NCI-H526 treated with DMSO at 0.1 percent for 48 hours (cell line): ENCODE measurements around the gene KLHDC7B.
A peak's percentile ranks its signal among the peaks of the same experiment; 100 is the strongest.

Source experiments
- DNase-seq: peaks from one replicate; lab custom pipeline; 2025; lab: John Stamatoyannopoulos, UW

Gene KLHDC7B

GRCh38 chr22:50548040-50548920 lies 2.6 kb downstream of the KLHDC7B start:
- no peak for DNase-seq

- no peak for DNase-seq
Observed at GRCh38 chr22:50548921-50549790, 3.5 kb downstream of the KLHDC7B start.

GRCh38 chr22:50550395-50550794 lies 4.7 kb downstream of the KLHDC7B start:
- DNase-seq: no peak

- no peak for DNase-seq
Observed at GRCh38 chr22:50551160-50551752, 5.6 kb downstream of the KLHDC7B start.

- no peak for DNase-seq
Observed at GRCh38 chr22:50553310-50553709, 7.6 kb downstream of the KLHDC7B start.

- no peak for DNase-seq
Observed at GRCh38 chr22:50556703-50557102, 11.0 kb downstream of the KLHDC7B start.

- no peak for DNase-seq
Observed at GRCh38 chr22:50560034-50560433, 14.3 kb downstream of the KLHDC7B start.

- no peak for DNase-seq
Observed at GRCh38 chr22:50561401-50562358, 16.0 kb downstream of the KLHDC7B start.

- DNase-seq: peak; percentile 89
Observed at GRCh38 chr22:50562523-50563412, 17.1 kb downstream of the KLHDC7B start, which contains the start of gene SYCE3. SYCE3 (minus strand) TSS chr22:50562919; CDS start chr22:50556405, 6,514 bp downstream.

GRCh38 chr22:50563413-50564160 lies 17.9 kb downstream of the KLHDC7B start:
- no peak for DNase-seq

- DNase-seq: no peak
Observed at GRCh38 chr22:50564289-50564688, 18.6 kb downstream of the KLHDC7B start.

GRCh38 chr22:50567721-50568252 lies 22.1 kb downstream of the KLHDC7B start:
- no peak for DNase-seq

GRCh38 chr22:50568626-50569025 lies 22.9 kb downstream of the KLHDC7B start:
- DNase-seq: no peak

GRCh38 chr22:50569041-50569459 lies 23.4 kb downstream of the KLHDC7B start:
- no peak for DNase-seq

GRCh38 chr22:50569896-50570535 lies 24.3 kb downstream of the KLHDC7B start:
- DNase-seq: no peak

- no peak for DNase-seq
Observed at GRCh38 chr22:50570861-50571260, 25.2 kb downstream of the KLHDC7B start.

GRCh38 chr22:50571264-50572175 lies 25.8 kb downstream of the KLHDC7B start:
- DNase-seq: no peak

GRCh38 chr22:50572965-50573364 lies 27.3 kb downstream of the KLHDC7B start:
- DNase-seq: no peak
